Measurements from ENCODE around the gene ACRBP. TPM values are rescaled to one million over a fixed set of nuclear protein-coding genes. Genes with fewer than 3 reads are reported as not detected.

Gene ACRBP
- total RNA-seq, 4 donors from 2014 or later, result 0.27 to 0.71 (median 0.65) TPM; not detected in 1

DNA sequence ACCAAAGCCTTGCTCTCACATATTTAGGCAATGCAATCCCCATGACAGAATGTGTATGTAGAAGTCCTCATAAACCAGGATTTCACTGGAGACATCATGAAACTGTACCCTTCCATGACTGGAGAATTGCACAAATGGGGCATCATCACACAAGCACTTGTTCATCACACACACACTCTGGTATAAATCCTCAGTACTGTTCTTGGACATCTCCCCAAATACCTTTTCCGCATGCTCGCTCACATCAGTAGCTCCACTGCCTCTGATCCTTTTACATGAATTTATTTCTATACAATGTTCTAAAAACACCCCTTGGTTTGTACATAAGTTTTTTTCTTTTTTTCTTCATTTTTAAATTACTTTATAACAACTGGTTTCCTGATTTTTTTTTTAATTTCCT, 19.0 kb upstream of the ACRBP start:
- no peak for DNase-seq
- Histone ChIP-seq H3K36me3 (peaks cover 0 to 46% of the 10 kb centered on the region in 2 donors), H3K27ac (no peak overlapping the region), H3K27me3 (no peaks in the 10 kb centered on the region), H3K4me3 (no peak overlapping the region), H3K4me1 (peaks cover 12 to 17% of the 10 kb centered on the region in 2 donors), H3K9me3 (no peaks in the 10 kb centered on the region)
- in situ Hi-C loops (cut with MboI; ENCODE audit: low sequenced_read_pairs in 4 of 4) (loop anchor here in 1 of 4 donors (10.0 kb wide), 1 partner anchor 59 kb away; the partner anchor contains the start of gene COPS7A), intact Hi-C loops (cut with DNase I; ENCODE audit: low total_unique reads) (no loop called here)
- no peak for ATAC-seq
- TF ChIP-seq POLR2A (IDR thresholded peaks at IDR 0.05), result no peak
- TF ChIP-seq, protein P1, sequence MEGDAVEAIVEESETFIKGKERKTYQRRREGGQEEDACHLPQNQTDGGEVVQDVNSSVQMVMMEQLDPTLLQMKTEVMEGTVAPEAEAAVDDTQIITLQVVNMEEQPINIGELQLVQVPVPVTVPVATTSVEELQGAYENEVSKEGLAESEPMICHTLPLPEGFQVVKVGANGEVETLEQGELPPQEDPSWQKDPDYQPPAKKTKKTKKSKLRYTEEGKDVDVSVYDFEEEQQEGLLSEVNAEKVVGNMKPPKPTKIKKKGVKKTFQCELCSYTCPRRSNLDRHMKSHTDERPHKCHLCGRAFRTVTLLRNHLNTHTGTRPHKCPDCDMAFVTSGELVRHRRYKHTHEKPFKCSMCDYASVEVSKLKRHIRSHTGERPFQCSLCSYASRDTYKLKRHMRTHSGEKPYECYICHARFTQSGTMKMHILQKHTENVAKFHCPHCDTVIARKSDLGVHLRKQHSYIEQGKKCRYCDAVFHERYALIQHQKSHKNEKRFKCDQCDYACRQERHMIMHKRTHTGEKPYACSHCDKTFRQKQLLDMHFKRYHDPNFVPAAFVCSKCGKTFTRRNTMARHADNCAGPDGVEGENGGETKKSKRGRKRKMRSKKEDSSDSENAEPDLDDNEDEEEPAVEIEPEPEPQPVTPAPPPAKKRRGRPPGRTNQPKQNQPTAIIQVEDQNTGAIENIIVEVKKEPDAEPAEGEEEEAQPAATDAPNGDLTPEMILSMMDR (IDR thresholded peaks at IDR 0.05 in 4 of 5, conservative IDR thresholded peaks at IDR 0.05 in 1 of 5), result no peak

DNA sequence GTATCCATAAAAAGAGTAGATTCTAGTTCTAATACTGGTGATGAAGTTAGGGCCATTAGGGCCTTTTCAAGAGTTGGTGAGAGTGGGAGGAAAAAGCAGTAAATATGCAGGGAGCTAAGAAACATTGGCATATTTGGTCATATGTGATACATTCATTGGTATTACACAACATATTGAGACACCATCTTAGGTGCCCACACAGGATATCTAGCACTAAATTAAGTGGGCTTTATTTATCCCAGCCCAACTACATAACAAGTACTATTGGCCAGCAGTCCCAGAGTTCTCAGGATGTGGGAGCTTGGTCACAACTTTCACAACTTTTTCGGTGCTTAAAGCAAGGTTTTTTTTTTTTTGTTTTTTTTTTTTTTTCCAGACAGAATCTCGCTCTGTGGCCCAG, 17.7 kb upstream of the ACRBP start:
- peaks cover 0 to 32% of the 10 kb centered on the region in 2 donors for H3K36me3 ChIP-seq
- H3K9me3 ChIP-seq, result no peaks in the 10 kb centered on the region
- H3K27ac ChIP-seq, result no peak overlapping the region
- intact Hi-C loops (cut with DNase I; ENCODE audit: low total_unique reads), result loop anchor here (5.0 kb wide), 1 partner anchor 102 kb away; the partner anchor contains the start of gene PTMS
- no peaks in the 10 kb centered on the region for H3K27me3 ChIP-seq
- in situ Hi-C loops (cut with MboI; ENCODE audit: low sequenced_read_pairs in 4 of 4), result loop anchor here in 1 of 4 donors (10.0 kb wide), 1 partner anchor 60 kb away; the partner anchor contains the start of gene COPS7A
- H3K4me3 ChIP-seq, result no peak overlapping the region
- H3K4me1 ChIP-seq, result peaks cover 12 to 18% of the 10 kb centered on the region in 2 donors
- TF ChIP-seq, protein P1 (IDR thresholded peaks at IDR 0.05 in 4 of 5, conservative IDR thresholded peaks at IDR 0.05 in 1 of 5), result no peak
- TF ChIP-seq POLR2A (IDR thresholded peaks at IDR 0.05), result no peak
- ATAC-seq (no peak), DNase-seq (no peak)

DNA sequence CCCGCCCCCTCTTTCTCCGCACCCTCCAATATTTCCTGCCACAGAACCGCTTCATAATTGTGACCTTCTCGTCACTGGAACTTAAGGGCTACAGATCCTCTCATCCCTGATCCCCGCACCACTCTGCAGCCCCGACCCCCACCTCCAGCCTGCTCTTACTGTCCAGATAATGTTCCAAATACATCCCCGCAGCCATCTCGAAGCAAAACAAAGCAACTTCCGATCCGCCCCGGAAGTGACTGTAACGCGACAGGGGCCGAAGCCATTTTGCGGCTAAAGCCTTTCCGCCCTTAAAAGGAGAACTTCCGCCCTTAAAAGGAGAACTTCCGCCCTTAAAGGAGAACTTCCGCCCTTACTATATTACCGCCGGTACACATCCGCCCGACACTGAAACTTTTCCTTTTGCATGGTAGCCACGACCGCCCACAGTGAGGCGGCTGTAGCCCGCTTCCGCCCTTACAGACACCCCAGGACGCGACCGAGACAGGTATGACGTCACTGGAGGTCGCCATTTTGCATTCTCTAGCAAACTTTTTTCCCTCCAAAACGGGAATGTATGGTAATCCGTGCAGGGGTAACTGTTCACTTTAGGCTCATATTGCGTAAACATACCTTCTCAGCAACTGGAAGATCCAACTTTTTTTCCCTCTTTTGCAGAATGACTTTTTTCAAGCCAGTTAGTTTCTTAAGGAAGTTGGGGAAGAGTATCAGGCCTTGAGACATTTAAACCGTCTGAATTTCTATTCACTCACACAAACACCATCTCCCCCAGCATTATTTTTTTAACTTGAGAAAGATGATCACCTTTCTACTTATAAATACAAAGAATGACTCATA, 15.9 kb upstream of the ACRBP start, which contains the start of gene ING4:
ING4 (minus strand) TSS at position 214 of the 837 bp plus-strand sequence; CDS start at position 196, 18 bp downstream.
- in situ Hi-C loops (cut with MboI; ENCODE audit: low sequenced_read_pairs in 4 of 4), result loop anchor here in 1 of 4 donors (10.0 kb wide), 1 partner anchor 62 kb away; the partner anchor contains the start of gene COPS7A
- ATAC-seq, result peak; percentile 100
- peak; percentile 97 to 99 for DNase-seq
- Histone ChIP-seq H3K4me3 (peak within 1 kb of the TSS; percentile 66 to 97 (median 81)), H3K36me3 (peaks cover 0 to 15% of the 10 kb centered on the region in 2 donors), H3K27me3 (no peaks in the 10 kb centered on the region), H3K4me1 (peaks cover 12 to 18% of the 10 kb centered on the region in 2 donors), H3K27ac (peak within 1 kb of the TSS; percentile 78 to 84 (median 80)), H3K9me3 (no peaks in the 10 kb centered on the region)
- intact Hi-C loops (cut with DNase I; ENCODE audit: low total_unique reads), result loop anchor here (1.0 to 5.0 kb wide), 5 partner anchors 26 to 193 kb away; partner anchors contain the start of genes PTMS, VAMP1 and ZNF384
- TF ChIP-seq POLR2A (IDR thresholded peaks at IDR 0.05), result no peak
- TF ChIP-seq, protein P1 (IDR thresholded peaks at IDR 0.05 in 4 of 5, conservative IDR thresholded peaks at IDR 0.05 in 1 of 5), result no peak

DNA sequence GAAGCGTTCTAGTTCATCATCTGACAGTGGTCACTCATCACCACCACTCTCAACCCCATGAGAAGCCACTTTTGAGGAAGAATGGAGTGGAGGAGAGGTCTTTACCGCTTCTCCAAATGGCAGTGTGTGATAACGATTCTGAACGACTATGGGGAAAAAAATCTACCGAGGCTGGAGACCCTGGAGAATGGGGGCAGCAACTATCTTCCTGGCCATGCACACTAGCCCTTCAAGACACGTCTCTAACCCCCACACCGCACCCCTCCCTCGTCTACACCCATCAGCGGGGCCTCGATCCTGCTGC, 15.3 kb upstream of the ACRBP start:
- intact Hi-C loops (cut with DNase I; ENCODE audit: low total_unique reads) (loop anchor here (5.0 kb wide), 1 partner anchor 105 kb away; the partner anchor contains the start of gene PTMS), in situ Hi-C loops (cut with MboI; ENCODE audit: low sequenced_read_pairs in 4 of 4) (loop anchor here in 1 of 4 donors (10.0 kb wide), 1 partner anchor 62 kb away; the partner anchor contains the start of gene COPS7A)
- Histone ChIP-seq H3K4me1 (peaks cover 12 to 18% of the 10 kb centered on the region in 2 donors), H3K4me3 (peak overlapping the region; percentile 66 to 97 (median 81)), H3K27me3 (no peaks in the 10 kb centered on the region), H3K9me3 (no peaks in the 10 kb centered on the region), H3K36me3 (peaks cover 0 to 9% of the 10 kb centered on the region in 2 donors), H3K27ac (peak overlapping the region; percentile 74 to 84 (median 80))
- no peak for TF ChIP-seq POLR2A (IDR thresholded peaks at IDR 0.05)
- TF ChIP-seq, protein P1 (IDR thresholded peaks at IDR 0.05 in 4 of 5, conservative IDR thresholded peaks at IDR 0.05 in 1 of 5), result no peak
- DNase-seq (no peak), ATAC-seq (peak in 1 of 2 donors; percentile 38)
